ENCODE measurements around the gene FHOD3.
"Not testable (repeated sequence)": the region's sequence is repeated elsewhere in the genome, so short reads cannot be mapped to it uniquely, and the experiment has no call there.

The FHOD3 gene

GRCh38 chr18:36352384-36352783 lies 54.9 kb downstream of the FHOD3 start:
- DNase-seq, result peak; percentile 87

DNA sequence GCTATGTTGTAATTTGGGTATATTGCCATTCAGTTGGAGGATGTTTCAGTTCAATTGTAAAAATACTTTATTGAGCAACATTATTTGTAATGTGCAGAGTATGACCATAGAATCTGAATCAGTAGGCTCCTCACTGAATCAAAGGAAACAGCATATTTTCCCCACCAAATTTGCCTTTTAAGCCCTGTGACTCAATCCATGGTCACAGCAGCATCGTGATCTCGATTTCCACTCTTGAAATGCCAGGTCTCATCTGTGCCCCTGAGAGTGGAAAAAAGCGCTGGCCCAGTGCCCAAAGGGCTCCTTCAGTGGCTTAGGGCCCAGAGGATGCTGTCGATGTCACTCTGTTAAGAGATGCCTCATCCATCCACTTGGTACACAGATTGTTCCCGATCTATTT lies 57.5 kb downstream of the FHOD3 start:
- DNase-seq, result peak; percentile 57

- peak; percentile 6 for DNase-seq
Observed at GRCh38 chr18:36355511-36355910, 58.0 kb downstream of the FHOD3 start.

DNA sequence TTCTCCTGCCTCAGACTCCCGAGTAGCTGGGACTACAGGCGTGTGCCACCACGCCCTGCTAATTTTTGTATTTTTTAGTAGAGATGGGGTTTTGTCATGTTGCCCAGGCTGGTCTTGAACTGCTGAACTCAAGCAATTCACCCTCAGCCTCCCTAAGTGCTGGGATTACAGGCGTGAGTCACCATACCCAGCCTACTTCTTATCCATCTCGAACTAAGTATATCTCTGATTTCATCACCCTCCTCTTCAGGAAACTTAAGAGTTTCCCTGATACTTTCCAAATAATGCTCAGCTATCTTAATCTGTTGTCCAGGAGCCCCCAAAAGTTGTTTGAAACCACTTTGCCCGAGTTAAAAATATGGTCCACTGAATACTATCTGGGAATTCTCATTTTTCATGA lies 59.2 kb downstream of the FHOD3 start:
- DNase-seq, result not testable (repeated sequence)

DNA sequence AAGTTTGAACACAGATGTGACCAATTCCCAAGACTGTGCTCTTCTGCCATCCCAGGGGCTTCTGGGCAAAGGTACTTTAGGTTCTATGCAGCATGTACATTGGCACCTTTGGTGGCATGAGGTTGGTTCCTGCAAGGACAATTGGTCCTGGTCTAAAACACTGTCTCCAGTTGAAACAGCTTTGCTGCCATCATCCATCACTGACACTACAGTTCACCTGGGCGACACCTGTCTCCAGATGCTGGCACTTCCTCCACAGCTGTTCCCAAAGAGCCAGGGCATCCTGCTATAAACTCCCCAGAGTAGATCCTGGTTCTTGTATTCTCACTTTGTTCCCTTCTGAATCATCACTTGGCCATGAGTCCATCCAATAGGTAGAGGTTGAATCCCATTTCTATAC lies 60.6 kb downstream of the FHOD3 start:
- DNase-seq, result no peak

- no peak for DNase-seq
Observed at GRCh38 chr18:36360256-36360909, 62.9 kb downstream of the FHOD3 start.

GRCh38 chr18:36364911-36365624 lies 67.6 kb downstream of the FHOD3 start:
- no peak for DNase-seq

GRCh38 chr18:36365836-36366775 lies 68.6 kb downstream of the FHOD3 start:
- DNase-seq, result no peak

GRCh38 chr18:36366994-36367839 lies 69.7 kb downstream of the FHOD3 start:
- DNase-seq, result peak; percentile 32

GRCh38 chr18:36368889-36369288 lies 71.4 kb downstream of the FHOD3 start:
- DNase-seq, result no peak

DNA sequence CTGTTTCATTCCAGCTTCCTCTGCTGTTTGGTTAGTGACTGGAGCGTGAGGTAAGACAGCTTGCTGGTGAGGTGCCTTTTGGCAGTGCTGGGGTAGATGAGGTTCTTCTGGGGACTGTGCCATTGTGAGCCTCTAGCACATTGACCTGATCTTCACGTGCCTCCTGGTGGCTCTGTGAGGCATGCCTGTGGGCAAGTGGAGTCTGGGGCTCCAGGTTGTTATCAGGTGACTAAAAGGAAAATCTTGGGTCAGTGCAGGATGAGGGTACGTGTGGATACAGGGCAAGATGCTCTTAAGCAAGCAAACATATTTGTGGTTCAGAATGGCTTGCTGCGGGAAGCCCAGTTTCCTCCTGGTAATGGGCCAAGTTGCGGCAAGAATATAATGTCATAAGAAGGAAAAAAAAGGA lies 75.4 kb downstream of the FHOD3 start:
- peak; percentile 74 for DNase-seq

GRCh38 chr18:36374262-36374661 lies 76.7 kb downstream of the FHOD3 start:
- DNase-seq, result peak; percentile 38

DNA sequence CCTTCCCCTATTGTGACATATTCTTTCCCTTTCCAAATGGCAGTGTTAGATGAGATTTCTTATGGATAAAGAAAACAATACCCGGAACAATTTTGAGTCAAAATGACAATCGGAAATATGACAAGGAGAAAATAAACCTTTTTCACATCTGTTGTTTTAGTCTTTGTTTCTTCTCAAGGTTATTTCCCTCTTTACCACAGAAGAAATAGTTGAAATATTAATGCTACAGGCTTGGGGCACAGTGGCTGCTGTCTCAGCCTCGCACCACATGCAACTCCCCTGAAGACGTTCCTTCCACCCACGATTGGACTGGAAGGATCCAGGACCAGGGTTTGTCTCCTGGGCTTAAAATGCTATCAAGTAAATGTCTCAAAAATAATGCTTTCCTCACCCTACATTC lies 77.6 kb downstream of the FHOD3 start:
- DNase-seq, result no peak

DNA sequence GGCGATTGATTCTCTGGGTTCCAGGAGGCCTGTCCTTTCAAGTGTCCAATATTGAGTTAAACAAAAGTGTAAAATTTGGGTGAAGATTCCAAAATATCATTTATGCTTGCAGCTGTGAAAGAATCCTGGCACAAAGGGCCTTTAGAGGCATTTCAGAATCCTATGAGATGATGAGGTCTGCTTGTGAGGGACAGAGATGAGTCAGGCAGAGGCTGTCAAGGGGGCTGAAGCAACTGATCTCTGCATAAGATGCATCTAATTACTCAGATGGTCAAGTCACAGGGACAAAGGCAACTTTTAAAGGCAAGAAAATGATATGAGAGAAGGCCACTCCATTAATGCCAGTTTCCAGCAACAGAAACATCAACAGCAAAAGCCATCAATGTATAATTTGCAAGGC lies 78.8 kb downstream of the FHOD3 start:
- peak; percentile 27 for DNase-seq

DNA sequence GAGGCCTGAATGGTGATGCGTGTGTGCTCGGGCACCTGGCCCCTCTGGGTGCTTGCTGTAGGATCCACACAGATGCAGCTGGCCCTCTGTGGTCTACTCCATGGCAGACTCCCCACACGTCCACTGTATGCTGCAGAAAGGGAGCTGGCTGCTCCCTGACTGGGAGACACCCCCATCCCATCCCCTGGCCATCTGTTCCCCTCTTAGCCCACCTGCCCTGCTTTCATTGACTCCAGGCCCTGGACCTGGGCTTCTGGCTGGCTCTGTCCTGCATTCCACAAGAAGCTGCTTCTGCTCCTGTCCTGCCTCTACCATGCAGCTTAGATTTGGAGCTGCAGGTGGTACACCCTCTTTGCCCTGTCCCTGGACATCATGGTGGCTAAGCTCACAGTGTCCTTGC lies 80.1 kb downstream of the FHOD3 start:
- no peak for DNase-seq

DNA sequence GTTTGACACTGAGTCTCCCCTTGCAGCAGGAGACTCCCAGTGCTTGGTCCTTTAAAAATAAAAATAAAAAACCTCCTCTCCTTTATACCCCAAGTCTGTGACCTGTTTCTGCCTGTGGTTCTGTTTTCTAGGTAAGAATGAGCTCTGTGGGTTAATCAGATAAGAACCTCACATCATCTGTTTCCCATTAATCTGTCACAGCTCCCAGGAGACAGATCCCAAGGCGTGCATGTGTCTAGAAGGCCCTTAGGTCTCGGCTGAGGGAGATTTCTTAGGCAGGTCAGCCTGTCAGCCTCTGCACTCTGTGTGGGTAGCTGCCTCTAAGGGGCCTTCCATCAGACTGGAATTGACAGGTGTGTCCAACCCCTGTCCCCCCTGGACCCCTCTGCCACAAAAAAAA lies 80.7 kb downstream of the FHOD3 start:
- DNase-seq, result no peak

GRCh38 chr18:36379435-36379984 lies 82.0 kb downstream of the FHOD3 start:
- DNase-seq, result no peak

DNA sequence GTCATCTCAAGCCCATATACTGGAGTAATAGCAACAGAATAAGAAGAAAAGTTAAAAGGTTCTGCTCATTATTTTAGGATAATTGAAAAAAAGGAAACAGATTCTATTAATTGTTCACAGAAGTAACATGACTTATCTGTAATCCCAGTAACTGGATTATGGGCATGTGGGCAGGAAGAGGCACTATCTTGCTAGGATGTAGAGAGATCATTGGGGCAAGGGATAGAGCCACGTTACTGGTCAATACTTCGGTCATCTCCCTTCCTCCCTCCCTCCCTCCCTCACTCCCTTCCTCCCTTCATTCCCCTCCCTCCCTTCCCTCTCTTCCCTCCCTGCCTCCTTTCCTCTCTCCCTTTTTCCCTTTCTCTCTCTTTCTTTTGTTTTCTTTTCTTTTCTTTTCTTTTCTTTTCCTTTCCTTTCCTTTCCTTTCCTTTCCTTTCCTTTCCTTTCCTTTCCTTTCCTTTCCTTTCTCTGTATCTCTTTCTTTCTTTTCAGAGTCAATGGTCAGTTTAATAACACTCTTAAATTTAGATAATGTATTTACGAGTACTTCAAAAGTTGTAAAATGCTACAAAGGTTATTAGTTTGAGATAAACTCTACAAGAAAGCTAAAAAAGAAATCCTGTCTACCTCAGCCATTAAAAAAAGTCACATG lies 82.8 kb downstream of the FHOD3 start:
- no peak for DNase-seq

GRCh38 chr18:36381075-36381474 lies 83.6 kb downstream of the FHOD3 start:
- DNase-seq, result no peak

- no peak for DNase-seq
Observed at GRCh38 chr18:36382854-36383253, 85.3 kb downstream of the FHOD3 start.

- DNase-seq, result no peak
Observed at GRCh38 chr18:36386150-36386920, 88.8 kb downstream of the FHOD3 start.
